ENCODE measurements around the gene DUSP16. TPM values are rescaled to one million over a fixed set of nuclear protein-coding genes. Genes with fewer than 3 reads are reported as not detected.

The DUSP16 gene
- total RNA-seq, 1 donor from 2014 or later = 19.3 TPM

GRCh38 chr12:12521044-12521485 lies 41.6 kb downstream of the DUSP16 start:
- TF ChIP-seq CTCF (conservative IDR thresholded peaks at IDR 0.05; ENCODE audit: low read depth, low read length) = no peak
- DNase-seq (ENCODE audit: low read depth) = no peak

GRCh38 chr12:12520273-12520672 lies 42.4 kb downstream of the DUSP16 start:
- no peak overlapping the region for H3K4me3 ChIP-seq (ENCODE audit: low read depth, low read length)
- no peak for DNase-seq (ENCODE audit: low read depth)
- TF ChIP-seq CTCF (conservative IDR thresholded peaks at IDR 0.05; ENCODE audit: low read depth, low read length) = no peak

More at GRCh38 chr12:12521044-12521485, 41.6 kb downstream of the DUSP16 start:
- H3K4me3 ChIP-seq (ENCODE audit: low read depth, low read length) = no peak overlapping the region

- no peak overlapping the region for H3K4me3 ChIP-seq (ENCODE audit: low read depth, low read length)
- DNase-seq (ENCODE audit: low read depth) = no peak
- TF ChIP-seq CTCF (conservative IDR thresholded peaks at IDR 0.05; ENCODE audit: low read depth, low read length) = no peak
Observed at GRCh38 chr12:12519354-12519998, 43.2 kb downstream of the DUSP16 start.

DNA sequence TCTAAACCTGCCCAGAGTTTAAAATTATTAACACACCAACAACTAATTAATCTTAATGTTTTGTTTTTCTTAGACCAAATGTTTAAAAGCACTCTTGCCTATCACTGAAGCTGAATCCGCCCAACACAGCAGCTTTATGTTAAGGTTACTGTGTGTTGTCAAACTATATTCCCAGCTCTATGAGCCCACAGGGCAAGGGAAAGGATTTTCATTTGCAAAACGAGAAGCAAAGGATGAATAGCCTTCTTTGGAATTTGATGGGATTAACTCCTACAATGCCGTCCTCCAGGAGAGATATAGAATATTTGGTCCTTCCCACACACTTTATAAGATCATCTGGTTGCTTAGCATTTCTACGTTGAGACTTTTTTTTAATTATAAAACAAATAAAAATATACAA lies 43.7 kb downstream of the DUSP16 start:
- no peak for DNase-seq (ENCODE audit: low read depth)
- no peak overlapping the region for H3K4me3 ChIP-seq (ENCODE audit: low read depth, low read length)
- no peak for TF ChIP-seq CTCF (conservative IDR thresholded peaks at IDR 0.05; ENCODE audit: low read depth, low read length)

GRCh38 chr12:12518464-12518845 lies 44.2 kb downstream of the DUSP16 start:
- no peak for DNase-seq (ENCODE audit: low read depth)
- no peak overlapping the region for H3K4me3 ChIP-seq (ENCODE audit: low read depth, low read length)
- TF ChIP-seq CTCF (conservative IDR thresholded peaks at IDR 0.05; ENCODE audit: low read depth, low read length) = no peak

DNA sequence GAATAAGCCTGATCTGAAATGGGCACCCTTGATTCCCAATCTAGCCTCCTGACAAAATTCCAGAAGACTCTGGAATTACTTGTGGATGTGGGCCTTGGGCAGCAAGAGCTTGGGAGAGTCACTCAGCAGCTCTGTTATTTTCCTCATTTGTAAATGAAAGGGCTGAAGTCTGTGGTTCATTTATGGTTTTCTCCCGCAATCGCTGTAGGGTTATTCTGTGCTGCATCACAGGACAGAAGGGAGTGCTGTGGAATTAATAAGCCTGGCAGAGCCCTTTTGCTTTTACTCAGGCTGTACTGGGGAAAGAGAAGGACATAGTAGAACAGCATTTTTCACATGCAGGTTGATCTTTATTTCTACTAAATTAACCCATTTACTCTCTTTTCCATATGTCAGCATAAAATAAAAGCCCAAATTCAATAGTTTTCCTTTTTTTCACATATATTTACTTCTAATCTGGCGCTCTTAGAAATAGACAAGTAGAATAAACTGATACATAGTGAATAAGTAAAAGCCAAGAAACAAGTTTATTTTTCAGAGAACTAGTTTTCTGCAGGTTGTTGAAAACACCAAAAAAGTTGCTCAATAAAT lies 49.2 kb downstream of the DUSP16 start:
- no peak for DNase-seq (ENCODE audit: low read depth)
- H3K4me3 ChIP-seq (ENCODE audit: low read depth, low read length) = no peak overlapping the region
- TF ChIP-seq CTCF (conservative IDR thresholded peaks at IDR 0.05; ENCODE audit: low read depth, low read length) = no peak

Measured in epithelial cell of proximal tubule (primary cell).